ENCODE measurements around the gene ZNF263.

The ZNF263 gene

GRCh38 chr16:3282730-3283542 is at the start of gene ZNF263:
Gene ZNF263, plus strand, starts transcription at chr16:3283491. Its CDS starts 328 bp downstream, at chr16:3283819.
- DNase-seq (ENCODE audit: low read depth): peak; percentile 82

- DNase-seq (ENCODE audit: low read depth): no peak
These were observed 48.8 kb upstream of the ZNF263 start for GRCh38 chr16:3234543-3234856.

- peak; percentile 88 for DNase-seq (ENCODE audit: low read depth)
These were observed 48.3 kb upstream of the ZNF263 start, which contains the start of gene ZNF200 for GRCh38 chr16:3234857-3235561. Gene ZNF200, minus strand, starts transcription at chr16:3235158. Its CDS starts 1,403 bp downstream, at chr16:3233755.

- no peak for DNase-seq (ENCODE audit: low read depth)
These were observed 47.2 kb upstream of the ZNF263 start for GRCh38 chr16:3235856-3236669.

GRCh38 chr16:3241761-3242160 is 41.5 kb upstream of the ZNF263 start:
- no peak for DNase-seq (ENCODE audit: low read depth)

GRCh38 chr16:3242709-3243108 is 40.6 kb upstream of the ZNF263 start:
- no peak for DNase-seq (ENCODE audit: low read depth)

- no peak for DNase-seq (ENCODE audit: low read depth)
These were observed 39.4 kb upstream of the ZNF263 start for GRCh38 chr16:3243882-3244281.

GRCh38 chr16:3246002-3246401 is 37.3 kb upstream of the ZNF263 start:
- DNase-seq (ENCODE audit: low read depth): no peak

- no peak for DNase-seq (ENCODE audit: low read depth)
These were observed 36.4 kb upstream of the ZNF263 start for GRCh38 chr16:3246876-3247275.

GRCh38 chr16:3248596-3248995 is 34.7 kb upstream of the ZNF263 start:
- no peak for DNase-seq (ENCODE audit: low read depth)

- DNase-seq (ENCODE audit: low read depth): no peak
These were observed 34.3 kb upstream of the ZNF263 start for GRCh38 chr16:3249020-3249419.

- DNase-seq (ENCODE audit: low read depth): no peak
These were observed 33.8 kb upstream of the ZNF263 start for GRCh38 chr16:3249451-3249850.

GRCh38 chr16:3252967-3253366 is 30.3 kb upstream of the ZNF263 start:
- no peak for DNase-seq (ENCODE audit: low read depth)

GRCh38 chr16:3254309-3254708 is 29.0 kb upstream of the ZNF263 start:
- DNase-seq (ENCODE audit: low read depth): no peak

- no peak for DNase-seq (ENCODE audit: low read depth)
These were observed 27.0 kb upstream of the ZNF263 start, which contains the start of gene MEFV for GRCh38 chr16:3256146-3256865. Gene MEFV, minus strand, starts transcription at chr16:3256633. Its CDS starts 46 bp downstream, at chr16:3256587.

- no peak for DNase-seq (ENCODE audit: low read depth)
These were observed 26.3 kb upstream of the ZNF263 start for GRCh38 chr16:3256866-3257465.

- no peak for DNase-seq (ENCODE audit: low read depth)
These were observed 23.5 kb upstream of the ZNF263 start for GRCh38 chr16:3259836-3260235.

- DNase-seq (ENCODE audit: low read depth): no peak
These were observed 20.8 kb upstream of the ZNF263 start for GRCh38 chr16:3262517-3262916.

GRCh38 chr16:3264137-3265036 is 18.9 kb upstream of the ZNF263 start:
- DNase-seq (ENCODE audit: low read depth): peak; percentile 97

GRCh38 chr16:3266873-3267537 is 16.3 kb upstream of the ZNF263 start:
- no peak for DNase-seq (ENCODE audit: low read depth)
